ENCODE results near the gene CACNG7.

- TF ChIP-seq CTCF (IDR thresholded peaks at IDR 0.05; ENCODE audit: poor library complexity, severe bottlenecking) (no peak), REST (IDR thresholded peaks at IDR 0.05; ENCODE audit: borderline replicate concordance) (no peak), EZH2 (IDR thresholded peaks at IDR 0.05; ENCODE audit: borderline replicate concordance, insufficient read depth, low read length, poor library complexity, severe bottlenecking) (no peak), TAF1 (IDR thresholded peaks at IDR 0.05; ENCODE audit: low read depth) (no peak)
Measured at GRCh38 chr19:53947624-53948023, 38.5 kb downstream of the CACNG7 start.
